ENCODE data around the gene MED15. TPM values are rescaled to one million over a fixed set of nuclear protein-coding genes. Genes with fewer than 3 reads are reported as not detected.
A peak's percentile ranks its signal among the peaks of the same experiment; 100 is the strongest.

MED15 gene
- total and polyA plus RNA-seq, 12 donors: 33.8 to 66.8 (median 40.9) TPM

DNA sequence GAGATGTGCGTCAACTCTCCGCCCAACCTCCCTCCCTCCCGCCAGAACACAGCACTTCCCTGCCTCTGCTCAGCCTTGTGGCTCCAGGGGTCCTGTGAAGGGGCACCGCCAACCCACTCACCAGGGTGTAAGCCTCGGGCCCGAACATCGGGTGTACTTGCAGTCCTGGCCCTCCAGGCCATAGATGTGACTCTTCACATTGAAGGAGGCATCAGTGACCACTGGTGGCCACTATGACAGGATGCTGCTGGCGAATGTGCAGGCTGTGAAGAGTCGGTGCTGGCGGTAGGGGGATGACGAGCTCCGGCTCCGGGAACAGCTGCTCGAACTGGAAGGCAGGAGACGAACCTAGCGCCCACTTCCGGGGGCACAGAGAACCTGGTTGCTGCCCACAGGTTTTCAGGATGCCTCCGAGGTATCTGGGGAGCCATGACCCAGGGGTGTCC lies 97.4 kb downstream of the MED15 start:
- H3K27ac ChIP-seq: no peak overlapping the region
- peaks cover 0 to 11% (median 0%) of the 10 kb centered on the region in 7 donors for H3K27me3 ChIP-seq
- no peak for DNase-seq
- no peaks in the 10 kb centered on the region for H3K36me3 ChIP-seq
- ATAC-seq: no peak
- intact Hi-C loops (cut with DNase I): no loop called here
- no peaks in the 10 kb centered on the region for H3K4me1 ChIP-seq
- H3K9me3 ChIP-seq: no peaks in the 10 kb centered on the region
- H3K4me3 ChIP-seq: no peak overlapping the region
- 77 to 89% methylated on average over 18 of the region's 18 CpGs for WGBS, 2 donors
- TF ChIP-seq, protein P1, sequence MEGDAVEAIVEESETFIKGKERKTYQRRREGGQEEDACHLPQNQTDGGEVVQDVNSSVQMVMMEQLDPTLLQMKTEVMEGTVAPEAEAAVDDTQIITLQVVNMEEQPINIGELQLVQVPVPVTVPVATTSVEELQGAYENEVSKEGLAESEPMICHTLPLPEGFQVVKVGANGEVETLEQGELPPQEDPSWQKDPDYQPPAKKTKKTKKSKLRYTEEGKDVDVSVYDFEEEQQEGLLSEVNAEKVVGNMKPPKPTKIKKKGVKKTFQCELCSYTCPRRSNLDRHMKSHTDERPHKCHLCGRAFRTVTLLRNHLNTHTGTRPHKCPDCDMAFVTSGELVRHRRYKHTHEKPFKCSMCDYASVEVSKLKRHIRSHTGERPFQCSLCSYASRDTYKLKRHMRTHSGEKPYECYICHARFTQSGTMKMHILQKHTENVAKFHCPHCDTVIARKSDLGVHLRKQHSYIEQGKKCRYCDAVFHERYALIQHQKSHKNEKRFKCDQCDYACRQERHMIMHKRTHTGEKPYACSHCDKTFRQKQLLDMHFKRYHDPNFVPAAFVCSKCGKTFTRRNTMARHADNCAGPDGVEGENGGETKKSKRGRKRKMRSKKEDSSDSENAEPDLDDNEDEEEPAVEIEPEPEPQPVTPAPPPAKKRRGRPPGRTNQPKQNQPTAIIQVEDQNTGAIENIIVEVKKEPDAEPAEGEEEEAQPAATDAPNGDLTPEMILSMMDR (IDR thresholded peaks at IDR 0.05): no peak

DNA sequence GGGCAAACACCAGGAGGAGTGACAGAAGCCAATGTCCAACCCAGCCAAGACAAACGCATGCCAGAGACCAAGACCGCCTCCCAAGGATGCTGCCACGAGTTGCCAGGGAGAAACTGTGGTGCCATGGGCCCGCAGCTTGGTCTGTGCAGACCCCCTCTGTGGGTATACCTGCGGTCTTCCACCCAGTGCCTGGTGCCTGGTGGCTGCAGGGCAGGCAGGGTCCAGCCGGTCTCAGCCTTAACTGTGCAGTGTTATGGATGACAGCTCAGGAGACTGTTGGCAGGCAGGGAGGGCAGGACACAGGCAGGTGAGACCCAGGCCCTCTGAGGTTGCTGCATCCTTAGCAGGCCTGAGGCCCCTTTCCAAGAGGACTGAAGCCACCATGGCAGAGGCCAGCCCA lies 97.9 kb downstream of the MED15 start:
- DNase-seq (no peak), ATAC-seq (no peak)
- no peak overlapping the region for H3K27ac ChIP-seq
- intact Hi-C loops (cut with DNase I): no loop called here
- H3K27me3 ChIP-seq: peaks cover 0 to 11% (median 0%) of the 10 kb centered on the region in 7 donors
- no peaks in the 10 kb centered on the region for H3K4me1 ChIP-seq
- 88 to 89% methylated on average over 6 of the region's 6 CpGs for WGBS, 2 donors
- H3K4me3 ChIP-seq: no peak overlapping the region
- no peaks in the 10 kb centered on the region for H3K9me3 ChIP-seq
- TF ChIP-seq, protein P1 (IDR thresholded peaks at IDR 0.05): no peak
- H3K36me3 ChIP-seq: no peaks in the 10 kb centered on the region

DNA sequence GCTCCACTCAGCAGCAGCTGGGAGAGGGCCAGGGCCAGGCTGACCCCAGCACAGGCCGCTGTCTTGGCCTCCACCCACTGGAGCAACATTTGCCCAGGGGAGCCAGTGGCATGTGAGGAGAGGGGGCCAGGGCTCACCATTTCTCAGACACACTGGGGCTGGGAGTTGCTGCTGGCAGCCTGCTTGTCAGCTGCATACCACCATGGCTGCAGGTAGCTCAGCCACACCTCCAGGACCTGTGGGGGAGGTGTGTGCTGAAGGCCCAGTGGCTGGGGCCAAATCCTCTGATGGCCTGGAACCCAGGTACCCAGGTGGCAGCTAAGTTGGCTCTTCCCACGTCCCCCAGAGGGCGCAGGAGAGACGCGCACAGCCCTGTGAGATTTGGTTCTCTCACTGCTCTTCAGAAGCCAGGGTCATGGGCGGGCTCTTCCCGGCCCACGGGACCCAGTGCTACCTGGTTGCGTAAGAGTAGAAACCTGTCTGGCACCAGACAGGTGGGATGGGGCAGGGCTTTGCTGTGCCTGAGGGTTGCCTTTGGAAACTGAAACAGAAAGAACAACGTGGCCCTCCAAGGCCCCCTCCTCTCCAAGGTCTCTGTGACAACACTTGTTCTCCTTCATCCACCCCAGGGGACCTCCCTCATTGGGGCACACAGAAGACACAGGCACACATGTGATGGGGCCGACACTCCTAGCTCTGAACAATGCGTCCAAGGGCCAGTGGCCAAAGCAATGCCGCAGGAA lies 98.8 kb downstream of the MED15 start:
- 37 to 46% methylated on average over 13 of the region's 13 CpGs for WGBS, 2 donors
- TF ChIP-seq, protein P1 (IDR thresholded peaks at IDR 0.05): peak; percentile 18 to 68 (median 58)
- peak; percentile 22 to 50 for DNase-seq
- Histone ChIP-seq H3K27me3 (peaks cover 0 to 11% (median 0%) of the 10 kb centered on the region in 7 donors), H3K4me1 (no peaks in the 10 kb centered on the region), H3K4me3 (no peak overlapping the region), H3K27ac (no peak overlapping the region), H3K36me3 (no peaks in the 10 kb centered on the region), H3K9me3 (no peaks in the 10 kb centered on the region)
- intact Hi-C loops (cut with DNase I): no loop called here
- ATAC-seq: peak in 7 of 8 donors; percentile 35 to 72 (median 58)

DNA sequence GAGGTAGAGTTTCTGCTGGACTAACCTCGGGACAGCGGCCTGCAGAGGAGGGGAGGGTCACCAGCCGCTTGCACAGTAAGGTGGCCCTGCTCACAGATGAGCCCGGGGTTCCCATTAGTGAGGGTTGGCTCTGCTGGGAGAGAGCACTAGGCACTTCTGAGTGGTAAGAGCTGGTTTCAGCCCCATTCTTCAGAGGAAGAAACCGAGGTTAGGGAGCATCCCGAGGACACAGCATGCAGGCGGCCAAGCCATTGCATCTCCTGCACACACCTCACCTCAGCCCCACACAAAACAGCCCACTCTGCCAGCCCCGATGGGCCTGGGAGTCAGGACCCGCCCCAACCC lies 99.3 kb downstream of the MED15 start:
- Histone ChIP-seq H3K27ac (no peak overlapping the region), H3K4me3 (no peak overlapping the region), H3K4me1 (no peaks in the 10 kb centered on the region), H3K9me3 (no peaks in the 10 kb centered on the region), H3K36me3 (no peaks in the 10 kb centered on the region), H3K27me3 (peaks cover 0 to 11% (median 0%) of the 10 kb centered on the region in 7 donors)
- TF ChIP-seq, protein P1 (IDR thresholded peaks at IDR 0.05): no peak
- no peak for DNase-seq
- intact Hi-C loops (cut with DNase I): no loop called here
- WGBS, 2 donors: 80 to 84% methylated on average over 9 of the region's 9 CpGs
- ATAC-seq: no peak
